ENCODE measurements around the gene CCDC182.

CCDC182 gene

DNA sequence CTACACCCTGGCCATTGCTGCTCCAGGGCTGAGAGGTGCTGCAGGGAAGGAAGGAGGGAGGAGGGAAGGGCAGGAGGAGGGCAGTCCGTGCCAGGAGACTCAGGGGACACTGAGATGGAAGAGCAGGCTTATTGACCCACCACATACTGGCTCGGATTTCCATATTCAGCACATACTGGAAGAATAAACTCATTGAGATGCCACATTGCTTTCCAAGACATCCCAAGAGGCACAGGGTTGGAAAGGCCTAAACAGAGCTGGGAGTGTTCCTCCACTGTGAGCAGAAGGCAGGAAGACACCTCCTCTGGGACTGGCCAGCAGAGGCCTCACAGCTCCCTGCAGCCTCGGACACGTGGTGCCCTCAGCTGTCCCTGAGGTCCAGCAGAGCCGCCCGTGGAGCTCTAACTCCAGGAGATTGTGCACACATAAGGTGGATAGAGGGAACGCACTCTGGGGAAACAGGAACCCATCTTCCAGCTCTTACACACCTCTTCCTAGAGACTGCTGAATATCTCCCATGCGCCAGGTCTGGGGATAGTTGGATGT lies 17.4 kb downstream of the CCDC182 start:
- no peak for DNase-seq (ENCODE audit: low read depth, low spot score)

- no peak for DNase-seq (ENCODE audit: low read depth, low spot score)
Measured at GRCh38 chr17:57726838-57727237, 18.3 kb downstream of the CCDC182 start.

DNA sequence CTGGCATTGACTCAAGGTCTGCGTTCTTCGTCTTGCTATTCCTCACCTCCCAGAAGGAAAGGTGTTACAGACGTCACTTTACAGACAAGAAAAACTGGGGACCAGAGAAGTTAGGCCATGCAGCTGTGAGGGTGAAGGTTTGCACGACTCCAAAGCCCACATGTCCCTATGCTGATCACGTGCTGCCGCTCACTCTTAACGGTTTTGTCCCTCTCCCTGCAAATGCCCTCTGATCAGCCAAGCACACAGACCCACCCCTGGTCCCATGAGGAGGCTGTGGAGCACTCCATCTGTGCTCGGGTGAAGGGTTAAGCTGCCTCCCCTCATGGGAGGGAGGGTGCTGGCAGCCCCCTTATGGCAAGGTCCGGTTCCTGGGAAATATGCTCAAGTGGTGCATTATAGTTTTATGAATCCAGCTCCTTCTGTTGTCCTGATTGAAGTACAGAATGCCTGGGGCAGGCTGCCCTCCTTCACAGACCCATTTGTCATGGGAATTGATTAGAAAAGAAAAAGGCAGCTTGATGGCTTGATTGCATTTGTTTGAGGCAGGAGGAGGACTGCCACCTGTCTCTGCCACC lies 18.8 kb downstream of the CCDC182 start:
- DNase-seq (ENCODE audit: low read depth, low spot score), result no peak

DNA sequence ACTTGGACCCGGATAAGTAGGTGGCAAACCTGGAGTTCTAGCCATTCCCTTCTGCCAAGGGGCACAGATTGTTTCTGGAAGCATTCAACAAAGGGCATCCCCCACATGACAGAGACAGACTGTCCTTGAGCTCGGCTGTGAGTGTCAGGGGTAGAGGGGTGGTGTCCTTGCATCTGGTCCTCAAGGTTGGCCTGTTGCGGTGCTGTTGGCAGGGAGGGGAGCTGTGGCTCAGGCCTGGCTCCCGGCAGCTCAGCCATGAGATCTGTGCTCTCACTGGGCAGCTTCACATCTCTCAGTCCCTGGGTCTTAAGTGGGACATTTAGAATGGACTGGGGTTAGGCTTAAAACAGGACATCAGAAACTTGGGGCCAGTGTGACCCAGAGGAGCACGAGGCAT lies 20.4 kb downstream of the CCDC182 start:
- DNase-seq (ENCODE audit: low read depth, low spot score), result no peak

DNA sequence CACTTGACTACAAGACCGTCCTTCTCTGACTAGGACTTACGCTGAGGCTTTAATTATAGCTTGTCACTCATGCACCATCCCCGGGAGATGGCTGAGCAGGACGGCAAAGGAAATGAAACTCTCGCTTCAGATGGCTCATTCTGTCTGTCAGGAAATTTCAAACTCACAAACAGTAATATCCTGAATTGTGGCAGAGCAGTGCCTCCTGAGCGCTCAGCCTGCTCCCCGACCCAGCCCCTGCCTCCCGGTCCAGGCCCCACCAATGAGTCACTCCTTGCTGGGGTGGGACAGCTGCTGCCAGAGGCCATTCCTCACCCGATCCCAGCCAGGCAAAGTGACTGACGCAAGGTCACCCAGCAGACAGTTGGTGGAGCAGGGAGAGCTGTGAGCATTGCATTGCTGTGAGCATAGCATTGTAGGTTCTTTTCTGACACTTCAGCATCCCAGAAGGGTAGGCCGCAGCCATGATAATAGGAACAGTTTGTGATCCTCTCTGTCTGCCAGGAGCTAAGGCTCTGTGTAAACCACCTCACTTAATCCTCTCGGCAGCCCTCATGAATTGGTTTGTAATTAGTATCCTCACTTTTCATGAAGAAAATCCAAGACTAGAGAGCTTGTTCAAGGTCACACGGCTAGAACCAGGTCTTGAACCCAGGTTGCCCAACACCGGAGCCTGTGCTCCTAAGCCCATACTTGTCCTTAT lies 20.9 kb downstream of the CCDC182 start:
- no peak for DNase-seq (ENCODE audit: low read depth, low spot score)

DNA sequence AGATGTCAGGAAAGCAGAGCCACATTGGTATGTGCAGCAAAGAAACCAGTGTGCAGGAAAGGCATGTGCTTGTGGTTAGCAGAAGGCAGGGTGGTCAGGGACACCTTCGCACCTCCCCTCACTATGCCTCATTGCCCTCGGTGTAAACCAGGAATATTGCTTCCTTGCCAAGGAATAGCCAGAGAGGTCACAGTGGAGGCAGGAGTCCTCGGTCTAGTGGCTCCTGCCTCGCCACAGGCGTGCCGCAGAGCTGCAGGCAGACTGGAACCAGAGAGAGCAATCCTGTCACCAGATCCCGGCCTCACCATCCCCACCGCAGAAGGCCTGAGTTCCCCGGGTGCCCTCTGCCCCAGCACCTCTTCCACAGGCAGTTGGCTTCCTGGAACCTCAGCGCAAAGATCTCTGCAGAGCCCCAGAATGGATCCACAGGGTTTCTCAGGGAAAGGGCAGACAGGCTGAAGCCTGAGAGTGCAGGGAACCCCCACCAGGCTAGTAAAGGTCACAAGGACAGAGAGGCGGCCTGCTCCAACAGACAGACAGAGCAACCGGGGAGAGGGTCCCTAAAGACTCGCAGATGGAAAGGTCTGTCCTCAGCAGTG lies 21.6 kb downstream of the CCDC182 start:
- DNase-seq (ENCODE audit: low read depth, low spot score), result no peak

GRCh38 chr17:57722704-57723043 lies 22.4 kb downstream of the CCDC182 start:
- DNase-seq (ENCODE audit: low read depth, low spot score), result no peak

- DNase-seq (ENCODE audit: low read depth, low spot score), result no peak
Measured at GRCh38 chr17:57721967-57722703, 23.0 kb downstream of the CCDC182 start.

DNA sequence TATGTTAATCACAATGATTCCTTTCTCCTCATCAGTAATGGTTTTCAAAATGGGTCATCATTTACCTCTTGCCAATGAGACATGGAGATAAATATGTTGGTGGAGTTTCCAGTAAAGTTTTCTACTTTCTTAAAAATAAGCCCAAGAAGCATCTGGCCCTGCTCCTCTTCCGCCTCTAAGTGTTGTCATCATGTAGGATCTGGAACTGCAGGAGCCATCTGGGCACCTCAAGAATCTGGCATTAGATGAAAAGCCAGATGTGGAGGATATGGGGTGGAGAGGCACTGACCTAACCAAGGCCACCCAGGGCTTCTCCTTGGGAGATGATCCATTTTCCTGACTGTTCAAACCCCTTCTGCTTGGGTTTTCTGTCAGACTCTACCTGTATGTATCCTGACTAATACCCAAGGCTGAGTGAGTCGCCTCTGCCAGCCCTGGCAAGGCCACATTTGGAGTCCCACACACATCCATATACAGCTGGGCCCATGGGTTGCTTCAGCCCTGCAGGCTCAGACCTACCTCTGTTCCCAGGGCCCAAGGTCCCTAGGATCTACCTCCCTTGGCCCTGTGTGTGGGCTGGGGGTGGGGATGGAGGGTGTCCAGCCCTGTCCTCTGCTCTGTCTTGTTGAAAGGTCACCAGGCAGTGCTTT lies 24.6 kb downstream of the CCDC182 start:
- no peak for DNase-seq (ENCODE audit: low read depth, low spot score)

DNA sequence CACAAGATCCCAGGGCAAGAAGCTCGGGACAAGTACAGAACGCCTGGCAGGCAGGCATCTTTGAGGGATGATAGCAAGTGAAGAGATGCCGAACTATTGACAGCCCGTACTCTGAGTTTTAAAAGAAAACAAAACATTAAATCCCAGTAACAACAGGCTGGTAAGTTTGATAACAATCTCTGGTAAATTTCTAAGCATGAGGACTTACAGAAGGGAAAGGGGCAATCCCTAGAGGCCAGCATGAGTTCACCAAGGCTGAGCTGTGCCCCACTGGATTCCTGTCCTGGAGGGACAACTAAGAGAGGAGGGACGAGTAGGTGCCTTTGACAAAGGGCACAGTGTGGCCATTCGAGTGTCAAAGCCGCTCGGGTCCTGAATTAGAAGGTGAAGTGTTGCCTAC lies 26.2 kb downstream of the CCDC182 start:
- DNase-seq (ENCODE audit: low read depth, low spot score), result no peak

DNA sequence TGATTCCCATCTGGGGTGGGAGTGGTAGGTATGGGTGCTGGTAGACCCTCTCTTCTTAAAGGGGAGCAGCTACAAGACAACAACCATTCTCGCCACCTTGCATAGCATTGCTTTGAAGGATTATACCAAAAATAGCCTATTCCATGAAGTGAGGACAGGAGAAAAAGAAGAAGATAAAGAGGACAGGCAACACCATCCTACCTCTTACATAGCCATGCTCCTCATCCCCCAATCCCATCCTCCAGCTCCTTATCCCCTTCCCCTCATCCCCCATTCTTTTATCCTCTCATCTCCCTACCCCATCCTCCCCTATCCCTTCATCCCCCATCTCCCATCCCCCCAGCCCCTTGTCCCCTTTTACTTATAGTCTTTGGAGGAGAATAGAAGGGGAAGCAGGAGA lies 29.1 kb downstream of the CCDC182 start:
- DNase-seq (ENCODE audit: low read depth, low spot score), result no peak

GRCh38 chr17:57714665-57715180 lies 30.4 kb downstream of the CCDC182 start:
- DNase-seq (ENCODE audit: low read depth, low spot score), result no peak

DNA sequence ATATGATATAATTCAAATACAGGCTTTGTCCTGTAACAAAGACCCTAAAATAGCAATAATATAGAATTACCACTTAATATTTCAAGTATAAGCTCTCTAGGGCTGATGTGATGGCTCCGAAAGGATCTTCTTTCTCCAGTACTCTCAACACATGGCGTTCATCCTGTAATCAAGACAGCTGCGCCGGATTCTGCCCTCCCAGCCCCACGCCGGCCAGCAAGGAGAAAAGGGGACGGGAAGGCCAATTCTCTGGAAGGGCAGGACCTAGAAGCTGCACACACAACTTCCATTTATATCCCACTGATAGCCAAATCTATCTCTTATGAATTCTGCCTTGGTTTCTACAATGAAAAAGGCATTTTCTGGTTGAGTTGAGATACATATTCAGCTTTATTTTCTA lies 32.0 kb downstream of the CCDC182 start:
- DNase-seq (ENCODE audit: low read depth, low spot score), result no peak

DNA sequence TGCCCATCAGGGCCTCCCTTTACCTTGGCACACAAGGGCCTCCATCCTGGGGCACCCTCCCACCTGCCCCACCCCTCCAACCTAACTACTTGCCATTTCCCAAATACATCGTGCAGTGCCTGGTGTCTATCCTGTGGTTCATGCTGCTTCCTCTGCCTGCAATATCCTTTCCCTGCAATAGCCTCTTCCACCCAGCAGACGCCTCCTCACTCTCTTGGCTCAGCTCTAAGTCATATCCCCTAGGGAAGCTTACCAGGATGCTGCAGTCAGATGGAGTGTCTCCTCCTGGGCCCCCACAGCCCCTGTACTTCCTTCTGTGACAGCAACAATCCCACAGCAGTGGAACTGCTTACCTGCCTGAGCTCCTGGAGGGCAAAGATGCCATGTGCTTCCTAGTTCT lies 36.7 kb downstream of the CCDC182 start:
- DNase-seq (ENCODE audit: low read depth, low spot score), result no peak

GRCh38 chr17:57707892-57708291 lies 37.2 kb downstream of the CCDC182 start:
- DNase-seq (ENCODE audit: low read depth, low spot score), result no peak

- no peak for DNase-seq (ENCODE audit: low read depth, low spot score)
Measured at GRCh38 chr17:57706761-57707160, 38.3 kb downstream of the CCDC182 start.

GRCh38 chr17:57705921-57706695 lies 39.0 kb downstream of the CCDC182 start:
- no peak for DNase-seq (ENCODE audit: low read depth, low spot score)

DNA sequence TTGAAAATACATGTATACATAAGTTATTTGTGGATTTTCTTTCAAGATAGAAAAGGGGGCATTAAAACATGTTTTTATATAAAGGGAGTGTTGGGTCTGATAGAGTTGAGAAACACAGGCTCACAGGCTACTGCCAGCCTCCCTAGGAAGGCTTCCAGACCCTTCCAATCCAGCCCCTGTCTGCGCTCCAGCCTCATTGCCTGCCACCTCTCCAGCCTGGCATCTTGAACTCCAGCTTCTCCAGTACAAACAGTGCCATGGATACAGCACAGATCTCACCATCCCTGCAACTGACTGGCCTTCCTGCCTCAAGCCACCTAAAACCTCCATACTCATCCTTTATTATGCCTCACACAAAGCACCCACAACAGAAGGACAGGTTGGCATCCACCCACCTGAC lies 40.7 kb downstream of the CCDC182 start:
- DNase-seq (ENCODE audit: low read depth, low spot score), result no peak

DNA sequence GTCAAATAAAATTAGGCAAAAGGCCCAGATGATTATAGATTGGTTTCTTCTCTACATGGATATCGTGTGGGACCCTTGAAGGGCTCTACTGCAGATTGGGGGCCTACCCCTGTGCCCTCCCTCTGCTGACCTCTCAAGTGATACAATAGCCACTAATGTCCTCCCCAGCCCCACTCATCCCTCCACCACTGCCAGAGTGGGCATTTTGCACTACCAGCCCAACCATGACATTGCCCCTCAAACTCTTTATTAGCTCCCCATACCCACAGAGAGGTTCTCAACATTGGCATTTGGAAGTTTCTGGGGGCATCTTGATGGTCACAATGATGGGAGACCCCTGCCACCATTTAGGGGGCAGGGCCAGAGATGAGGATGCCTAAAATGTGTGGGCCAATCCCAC lies 41.8 kb downstream of the CCDC182 start:
- no peak for DNase-seq (ENCODE audit: low read depth, low spot score)

DNA sequence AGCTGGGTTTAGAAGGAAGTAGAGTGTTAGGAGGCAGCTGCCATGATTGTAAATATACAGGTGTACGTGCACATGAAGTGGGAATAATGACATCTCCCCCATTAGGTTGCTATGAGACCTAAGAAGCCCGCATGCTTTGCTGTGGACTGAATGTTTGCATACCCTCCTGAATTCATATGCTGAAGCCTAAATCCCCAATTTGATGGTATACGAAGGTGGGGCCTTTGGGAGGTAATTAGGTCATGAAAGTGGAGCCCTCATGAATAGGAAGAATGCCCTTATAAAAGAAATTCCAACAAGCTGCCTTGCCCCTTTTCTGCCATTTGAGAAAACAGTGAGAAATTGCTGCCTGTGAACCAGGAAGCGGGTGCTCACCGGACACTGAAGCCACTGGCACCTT lies 44.0 kb downstream of the CCDC182 start:
- no peak for DNase-seq (ENCODE audit: low read depth, low spot score)

GRCh38 chr17:57699751-57700219 lies 45.3 kb downstream of the CCDC182 start:
- DNase-seq (ENCODE audit: low read depth, low spot score), result no peak
